ENCODE data around the gene MPRIP. TPM values are rescaled to one million over a fixed set of nuclear protein-coding genes. Genes with fewer than 3 reads are reported as not detected.

Gene MPRIP
- total RNA-seq, 1 experiment from 2014 or later, result 1,274 TPM

- intact Hi-C loops (cut with micrococcal nuclease), result no loop called here
- ChIA-PET POLR2A (ENCODE audit: unreplicated experiment) (no interaction called here), CTCF (no interaction called here)
- Histone ChIP-seq H3K27me3 (ENCODE audit: low read length) (no peaks in the 10 kb centered on the region), H3K79me2 (ENCODE audit: low read length) (peaks cover 97% of the 10 kb centered on the region), H3K36me3 (ENCODE audit: low read depth, low read length) (peaks cover 92% of the 10 kb centered on the region), H4K20me1 (ENCODE audit: low read length) (peaks cover 85% of the 10 kb centered on the region), H3K9me3 (ENCODE audit: low read length) (no peaks in the 10 kb centered on the region), H3K9me2 (replicated peaks; ENCODE audit: low read length) (no peaks in the 10 kb centered on the region), H3F3A (ENCODE audit: low read length, unreplicated experiment) (no peaks in the 10 kb centered on the region), H3K27ac (ENCODE audit: low read length) (no peak overlapping the region), H2AFZ (ENCODE audit: low read length) (no peak overlapping the region), H3K4me3 (ENCODE audit: low read length) (no peak overlapping the region), H3K4me1 (ENCODE audit: insufficient read depth, low read length) (no peaks in the 10 kb centered on the region), H3K9ac (ENCODE audit: low read length) (no peak overlapping the region), H3K4me2 (ENCODE audit: low read length) (no peak overlapping the region)
- no TSS peak for BruUV-seq (replicated peaks)
- DNase-seq, result peak; percentile 78
- peak; percentile 42 for ATAC-seq
- TF ChIP-seq, protein P1, sequence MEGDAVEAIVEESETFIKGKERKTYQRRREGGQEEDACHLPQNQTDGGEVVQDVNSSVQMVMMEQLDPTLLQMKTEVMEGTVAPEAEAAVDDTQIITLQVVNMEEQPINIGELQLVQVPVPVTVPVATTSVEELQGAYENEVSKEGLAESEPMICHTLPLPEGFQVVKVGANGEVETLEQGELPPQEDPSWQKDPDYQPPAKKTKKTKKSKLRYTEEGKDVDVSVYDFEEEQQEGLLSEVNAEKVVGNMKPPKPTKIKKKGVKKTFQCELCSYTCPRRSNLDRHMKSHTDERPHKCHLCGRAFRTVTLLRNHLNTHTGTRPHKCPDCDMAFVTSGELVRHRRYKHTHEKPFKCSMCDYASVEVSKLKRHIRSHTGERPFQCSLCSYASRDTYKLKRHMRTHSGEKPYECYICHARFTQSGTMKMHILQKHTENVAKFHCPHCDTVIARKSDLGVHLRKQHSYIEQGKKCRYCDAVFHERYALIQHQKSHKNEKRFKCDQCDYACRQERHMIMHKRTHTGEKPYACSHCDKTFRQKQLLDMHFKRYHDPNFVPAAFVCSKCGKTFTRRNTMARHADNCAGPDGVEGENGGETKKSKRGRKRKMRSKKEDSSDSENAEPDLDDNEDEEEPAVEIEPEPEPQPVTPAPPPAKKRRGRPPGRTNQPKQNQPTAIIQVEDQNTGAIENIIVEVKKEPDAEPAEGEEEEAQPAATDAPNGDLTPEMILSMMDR (conservative IDR thresholded peaks at IDR 0.05; ENCODE audit: low read depth, low read length), result no peak
- no peak for TF ChIP-seq EZH2 (IDR thresholded peaks at IDR 0.05; ENCODE audit: low read length, unreplicated experiment)
- no peak for TF ChIP-seq EZH2phosphoT487 (IDR thresholded peaks at IDR 0.05; ENCODE audit: borderline replicate concordance, low read length)
These were observed 87.2 kb downstream of the MPRIP start for GRCh38 chr17:17129466-17129865.

DNA sequence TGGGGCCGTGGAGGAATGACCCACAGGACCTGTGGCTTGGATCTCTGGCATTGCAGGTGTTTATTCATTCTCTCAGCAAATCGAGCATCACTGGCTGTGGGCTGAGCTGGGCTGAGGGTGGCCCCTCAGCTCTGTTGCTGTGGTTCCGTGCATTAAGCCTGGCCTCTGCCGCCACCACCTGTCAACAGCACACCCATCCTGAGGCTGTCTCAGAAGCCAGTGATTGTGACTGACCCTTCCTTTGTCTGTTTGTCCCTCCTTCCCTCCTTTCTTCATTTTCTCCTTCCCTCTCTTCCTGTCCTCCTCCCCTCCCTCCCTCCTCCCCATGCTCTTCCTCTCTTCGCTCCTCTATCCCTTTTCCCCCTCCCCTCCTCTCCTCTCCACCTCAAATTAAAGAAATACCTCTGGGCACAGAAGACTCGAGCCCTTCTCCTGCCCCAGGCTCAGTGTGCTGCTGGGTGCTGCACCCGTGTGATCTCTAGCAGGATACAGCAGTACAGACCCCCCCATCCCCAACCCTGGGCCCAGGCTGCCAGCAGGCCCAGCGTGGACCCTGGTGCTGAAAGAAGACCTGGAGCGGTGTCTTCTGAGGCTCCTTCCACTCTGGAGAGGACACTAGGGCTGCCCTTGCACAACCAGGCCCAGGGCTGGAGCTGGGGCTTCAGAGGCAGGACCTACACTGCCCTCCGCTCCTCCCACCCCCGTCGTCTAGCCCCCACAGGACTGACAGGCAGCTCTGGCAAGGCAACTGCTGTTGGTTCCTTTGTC is 88.0 kb downstream of the MPRIP start:
- intact Hi-C loops (cut with micrococcal nuclease), result no loop called here
- CTCF ChIA-PET, result no interaction called here

More for the DNA sequence above, 88.0 kb downstream of the MPRIP start:
- TF ChIP-seq, protein P1 (conservative IDR thresholded peaks at IDR 0.05; ENCODE audit: low read depth, low read length), result no peak
- TF ChIP-seq EZH2phosphoT487 (IDR thresholded peaks at IDR 0.05; ENCODE audit: borderline replicate concordance, low read length), result no peak
- TF ChIP-seq EZH2 (IDR thresholded peaks at IDR 0.05; ENCODE audit: low read length, unreplicated experiment), result no peak
- H3K9me3 ChIP-seq (ENCODE audit: low read length), result no peaks in the 10 kb centered on the region
- ATAC-seq (no peak), DNase-seq (no peak)
- no peaks in the 10 kb centered on the region for H3K4me1 ChIP-seq (ENCODE audit: insufficient read depth, low read length)
- POLR2A ChIA-PET (ENCODE audit: unreplicated experiment), result no interaction called here
- peaks cover 97% of the 10 kb centered on the region for H3K79me2 ChIP-seq (ENCODE audit: low read length)
- H4K20me1 ChIP-seq (ENCODE audit: low read length), result peaks cover 77% of the 10 kb centered on the region
- no TSS peak for BruUV-seq (replicated peaks)
- no peak overlapping the region for H3K4me2 ChIP-seq (ENCODE audit: low read length)
- H3K9me2 ChIP-seq (replicated peaks; ENCODE audit: low read length), result no peaks in the 10 kb centered on the region
- H3K9ac ChIP-seq (ENCODE audit: low read length), result no peak overlapping the region
- H3K4me3 ChIP-seq (ENCODE audit: low read length), result no peak overlapping the region
- no peak overlapping the region for H2AFZ ChIP-seq (ENCODE audit: low read length)
- H3K36me3 ChIP-seq (ENCODE audit: low read depth, low read length), result peaks cover 95% of the 10 kb centered on the region
- H3K27me3 ChIP-seq (ENCODE audit: low read length), result no peaks in the 10 kb centered on the region
- no peaks in the 10 kb centered on the region for H3F3A ChIP-seq (ENCODE audit: low read length, unreplicated experiment)
- H3K27ac ChIP-seq (ENCODE audit: low read length), result no peak overlapping the region
